Stimulated activated naive CD4-positive, alpha-beta T cell treated with Interleukin-2 at 50 U/mL for 16 hours (primary cell): ENCODE measurements around the gene ZNF81.
"Not testable (repeated sequence)": the region's sequence is repeated elsewhere in the genome, so short reads cannot be mapped to it uniquely, and the experiment has no call there.

Experiments
- DNase-seq: peaks from one replicate; lab custom pipeline; 2025; lab: John Stamatoyannopoulos, UW

The ZNF81 gene

GRCh38 chrX:47844117-47844516 lies 7.4 kb downstream of the ZNF81 start:
- DNase-seq: no peak

- DNase-seq: no peak
These were observed 9.3 kb downstream of the ZNF81 start for GRCh38 chrX:47846040-47846439.

- DNase-seq: no peak
These were observed 13.1 kb downstream of the ZNF81 start for GRCh38 chrX:47849778-47850177.

- not testable (repeated sequence) for DNase-seq
These were observed 13.7 kb downstream of the ZNF81 start for GRCh38 chrX:47850389-47850788.

- DNase-seq: no peak
These were observed 14.2 kb downstream of the ZNF81 start for GRCh38 chrX:47850901-47851300.

GRCh38 chrX:47854474-47854873 lies 17.8 kb downstream of the ZNF81 start:
- no peak for DNase-seq

GRCh38 chrX:47859686-47860085 lies 23.0 kb downstream of the ZNF81 start:
- no peak for DNase-seq

GRCh38 chrX:47862680-47863079 lies 26.0 kb downstream of the ZNF81 start:
- no peak for DNase-seq

GRCh38 chrX:47863187-47863586 lies 26.5 kb downstream of the ZNF81 start:
- no peak for DNase-seq

- DNase-seq: no peak
These were observed 27.6 kb downstream of the ZNF81 start for GRCh38 chrX:47864300-47864699.

- DNase-seq: no peak
These were observed 28.1 kb downstream of the ZNF81 start for GRCh38 chrX:47864785-47865184.

GRCh38 chrX:47873123-47873522 lies 36.4 kb downstream of the ZNF81 start:
- DNase-seq: no peak

GRCh38 chrX:47877327-47877726 lies 40.6 kb downstream of the ZNF81 start:
- no peak for DNase-seq

- DNase-seq: no peak
These were observed 41.5 kb downstream of the ZNF81 start for GRCh38 chrX:47878198-47878597.

- no peak for DNase-seq
These were observed 42.8 kb downstream of the ZNF81 start for GRCh38 chrX:47879463-47879862.

GRCh38 chrX:47880927-47881326 lies 44.2 kb downstream of the ZNF81 start:
- DNase-seq: no peak

GRCh38 chrX:47885501-47885900 lies 48.8 kb downstream of the ZNF81 start:
- DNase-seq: no peak

GRCh38 chrX:47898024-47898423 lies 61.3 kb downstream of the ZNF81 start:
- no peak for DNase-seq

- no peak for DNase-seq
These were observed 64.1 kb downstream of the ZNF81 start for GRCh38 chrX:47900833-47901232.

GRCh38 chrX:47902161-47902560 lies 65.5 kb downstream of the ZNF81 start:
- no peak for DNase-seq

GRCh38 chrX:47915886-47916493 lies 79.3 kb downstream of the ZNF81 start:
- DNase-seq: no peak

GRCh38 chrX:47918274-47918673 lies 81.6 kb downstream of the ZNF81 start:
- no peak for DNase-seq

GRCh38 chrX:47927212-47927611 lies 90.5 kb downstream of the ZNF81 start:
- no peak for DNase-seq

- DNase-seq: not testable (repeated sequence)
These were observed 95.3 kb downstream of the ZNF81 start for GRCh38 chrX:47931970-47932369.

GRCh38 chrX:47933946-47934345 lies 97.2 kb downstream of the ZNF81 start:
- no peak for DNase-seq
